ENCODE measurements around the gene FHL1. TPM values are rescaled to one million over a fixed set of nuclear protein-coding genes. Genes with fewer than 3 reads are reported as not detected.

Gene FHL1
- total RNA-seq, 2 experiments from 2014 or later, result 13.4 to 19.2 TPM

- Mint-ChIP-seq H3K4me3 (no peak overlapping the region), H3K4me1 (peaks cover 1% of the 10 kb centered on the region), H3K36me3 (peaks cover 2% of the 10 kb centered on the region), H3K27me3 (no peaks in the 10 kb centered on the region), H3K9me3 (no peaks in the 10 kb centered on the region), H3K27ac (no peak overlapping the region)
- ATAC-seq (ENCODE audit: low read depth), result no peak
- POLR2A ChIA-PET, result no interaction called here
- no peak for DNase-seq
Observed at GRCh38 chrX:136183172-136183571, 35.8 kb downstream of the FHL1 start.

GRCh38 chrX:136183917-136184316 lies 36.6 kb downstream of the FHL1 start:
- POLR2A ChIA-PET, result no interaction called here
- Mint-ChIP-seq H3K36me3 (peaks cover 2% of the 10 kb centered on the region), H3K27me3 (no peaks in the 10 kb centered on the region), H3K9me3 (no peaks in the 10 kb centered on the region), H3K4me3 (no peak overlapping the region), H3K4me1 (peaks cover 1% of the 10 kb centered on the region), H3K27ac (no peak overlapping the region)
- no peak for ATAC-seq (ENCODE audit: low read depth)
- no peak for DNase-seq

DNA sequence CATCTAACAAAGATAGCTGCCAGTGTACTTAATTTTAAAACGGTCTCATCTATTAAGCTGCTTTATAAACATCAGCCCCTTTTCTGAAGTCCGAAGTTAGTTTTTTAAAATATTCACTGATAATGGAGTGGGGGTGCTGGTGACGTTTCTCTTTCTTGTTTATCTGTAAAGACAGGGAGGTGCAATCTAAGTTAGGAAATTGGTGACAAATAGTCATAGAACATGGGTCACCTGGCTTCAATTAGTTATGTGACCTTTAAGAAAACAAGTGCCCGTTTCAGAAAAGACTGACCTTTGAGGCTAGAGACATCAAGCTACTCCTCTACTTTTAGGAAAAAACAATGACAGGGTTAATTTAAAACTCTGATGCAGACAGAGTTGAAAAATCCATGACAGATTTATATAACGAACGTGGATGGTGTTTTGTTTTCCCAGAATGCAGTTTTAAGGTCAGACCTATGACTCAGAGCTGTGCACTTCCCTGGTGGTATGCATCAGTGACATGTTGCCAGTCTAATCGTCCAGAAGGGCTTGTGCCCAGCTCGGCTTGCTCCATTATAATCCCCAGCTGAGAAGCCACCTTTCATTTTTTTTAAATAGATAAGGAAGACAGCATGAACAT lies 38.2 kb downstream of the FHL1 start:
- DNase-seq (no peak), ATAC-seq (ENCODE audit: low read depth) (no peak)
- H3K4me1 Mint-ChIP-seq, result peaks cover 1% of the 10 kb centered on the region
- H3K4me3 Mint-ChIP-seq, result no peak overlapping the region
- POLR2A ChIA-PET, result no interaction called here
- no peaks in the 10 kb centered on the region for H3K9me3 Mint-ChIP-seq
- no peaks in the 10 kb centered on the region for H3K36me3 Mint-ChIP-seq
- H3K27ac Mint-ChIP-seq, result no peak overlapping the region
- H3K27me3 Mint-ChIP-seq, result no peaks in the 10 kb centered on the region

GRCh38 chrX:136186023-136186413 lies 38.7 kb downstream of the FHL1 start:
- Mint-ChIP-seq H3K27me3 (no peaks in the 10 kb centered on the region), H3K36me3 (no peaks in the 10 kb centered on the region), H3K27ac (no peak overlapping the region), H3K4me1 (peaks cover 1% of the 10 kb centered on the region), H3K4me3 (no peak overlapping the region), H3K9me3 (no peaks in the 10 kb centered on the region)
- ATAC-seq (ENCODE audit: low read depth) (no peak), DNase-seq (no peak)
- POLR2A ChIA-PET, result no interaction called here

DNA sequence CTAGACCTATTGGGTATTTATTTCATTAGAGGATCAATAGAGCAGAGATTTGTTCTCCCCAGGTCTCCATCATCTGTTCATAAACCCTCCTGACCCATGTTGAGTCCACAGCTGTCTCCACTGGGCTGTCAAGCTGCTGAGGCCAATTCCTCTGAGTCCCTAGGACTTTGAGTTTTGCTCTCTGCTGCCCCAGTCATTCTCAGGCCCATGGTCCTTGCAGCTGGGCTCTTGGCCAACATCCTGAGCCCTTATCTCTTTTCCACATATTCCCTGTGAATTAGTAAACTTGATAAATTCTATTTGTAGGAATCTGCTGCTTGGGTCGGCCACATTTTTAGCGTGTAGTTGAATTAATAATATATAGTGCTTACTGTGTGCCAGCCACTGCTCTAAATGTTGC lies 41.9 kb downstream of the FHL1 start:
- POLR2A ChIA-PET, result no interaction called here
- no peak overlapping the region for H3K4me3 Mint-ChIP-seq
- H3K36me3 Mint-ChIP-seq, result peaks cover 5% of the 10 kb centered on the region
- no peaks in the 10 kb centered on the region for H3K9me3 Mint-ChIP-seq
- H3K27ac Mint-ChIP-seq, result no peak overlapping the region
- no peaks in the 10 kb centered on the region for H3K27me3 Mint-ChIP-seq
- DNase-seq (no peak), ATAC-seq (ENCODE audit: low read depth) (no peak)
- peaks cover 29% of the 10 kb centered on the region for H3K4me1 Mint-ChIP-seq

GRCh38 chrX:136190038-136190713 lies 42.8 kb downstream of the FHL1 start:
- H3K27me3 Mint-ChIP-seq, result no peaks in the 10 kb centered on the region
- peaks cover 5% of the 10 kb centered on the region for H3K36me3 Mint-ChIP-seq
- H3K9me3 Mint-ChIP-seq, result no peaks in the 10 kb centered on the region
- H3K27ac Mint-ChIP-seq, result no peak overlapping the region
- H3K4me1 Mint-ChIP-seq, result peaks cover 29% of the 10 kb centered on the region
- ATAC-seq (ENCODE audit: low read depth), result no peak
- no peak for DNase-seq
- POLR2A ChIA-PET, result no interaction called here
- H3K4me3 Mint-ChIP-seq, result no peak overlapping the region

DNA sequence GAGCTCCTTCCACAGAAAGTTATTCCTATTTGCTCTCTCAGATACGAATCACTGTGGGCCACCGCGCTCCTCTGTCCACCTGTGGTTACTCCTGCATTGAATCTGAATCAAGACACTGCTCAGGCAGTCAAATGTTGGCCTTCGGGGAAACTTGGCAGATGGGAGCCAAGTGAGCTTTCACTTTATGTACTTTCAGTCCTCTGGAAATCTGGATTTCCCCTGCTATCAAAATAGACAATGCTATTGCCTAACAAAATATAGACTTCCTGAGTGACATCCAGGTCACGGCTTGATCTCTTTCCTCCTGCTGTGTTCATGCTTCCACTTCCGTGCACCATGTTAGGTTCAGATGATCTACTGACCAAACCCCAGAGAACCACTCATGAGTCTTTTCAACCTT lies 43.8 kb downstream of the FHL1 start:
- no peak overlapping the region for H3K4me3 Mint-ChIP-seq
- H3K27ac Mint-ChIP-seq, result no peak overlapping the region
- no peaks in the 10 kb centered on the region for H3K9me3 Mint-ChIP-seq
- no peaks in the 10 kb centered on the region for H3K27me3 Mint-ChIP-seq
- peaks cover 31% of the 10 kb centered on the region for H3K4me1 Mint-ChIP-seq
- H3K36me3 Mint-ChIP-seq, result peaks cover 5% of the 10 kb centered on the region
- DNase-seq, result no peak
- POLR2A ChIA-PET, result no interaction called here
- ATAC-seq (ENCODE audit: low read depth), result no peak

GRCh38 chrX:136192135-136192534 lies 44.8 kb downstream of the FHL1 start:
- ATAC-seq (ENCODE audit: low read depth) (peak; percentile 54), DNase-seq (no peak)
- peaks cover 30% of the 10 kb centered on the region for H3K4me1 Mint-ChIP-seq
- POLR2A ChIA-PET, result no interaction called here
- H3K27me3 Mint-ChIP-seq, result no peaks in the 10 kb centered on the region
- H3K27ac Mint-ChIP-seq, result peak overlapping the region; percentile 73
- H3K36me3 Mint-ChIP-seq, result peaks cover 5% of the 10 kb centered on the region
- no peaks in the 10 kb centered on the region for H3K9me3 Mint-ChIP-seq
- peak overlapping the region; percentile 79 for H3K4me3 Mint-ChIP-seq

- ATAC-seq (ENCODE audit: low read depth), result no peak
- H3K9me3 Mint-ChIP-seq, result no peaks in the 10 kb centered on the region
- H3K4me1 Mint-ChIP-seq, result peaks cover 30% of the 10 kb centered on the region
- peaks cover 5% of the 10 kb centered on the region for H3K36me3 Mint-ChIP-seq
- no peak for DNase-seq
- H3K4me3 Mint-ChIP-seq, result peak overlapping the region; percentile 79
- no peaks in the 10 kb centered on the region for H3K27me3 Mint-ChIP-seq
- POLR2A ChIA-PET, result no interaction called here
- H3K27ac Mint-ChIP-seq, result peak overlapping the region; percentile 89
Observed at GRCh38 chrX:136192839-136193414, 45.6 kb downstream of the FHL1 start.

- POLR2A ChIA-PET, result no interaction called here
- no peaks in the 10 kb centered on the region for H3K27me3 Mint-ChIP-seq
- peaks cover 30% of the 10 kb centered on the region for H3K4me1 Mint-ChIP-seq
- H3K36me3 Mint-ChIP-seq, result peaks cover 5% of the 10 kb centered on the region
- H3K27ac Mint-ChIP-seq, result peak overlapping the region; percentile 89
- no peak for DNase-seq
- ATAC-seq (ENCODE audit: low read depth), result no peak
- H3K4me3 Mint-ChIP-seq, result peak overlapping the region; percentile 79
- H3K9me3 Mint-ChIP-seq, result no peaks in the 10 kb centered on the region
Observed at GRCh38 chrX:136193771-136194170, 46.4 kb downstream of the FHL1 start.

DNA sequence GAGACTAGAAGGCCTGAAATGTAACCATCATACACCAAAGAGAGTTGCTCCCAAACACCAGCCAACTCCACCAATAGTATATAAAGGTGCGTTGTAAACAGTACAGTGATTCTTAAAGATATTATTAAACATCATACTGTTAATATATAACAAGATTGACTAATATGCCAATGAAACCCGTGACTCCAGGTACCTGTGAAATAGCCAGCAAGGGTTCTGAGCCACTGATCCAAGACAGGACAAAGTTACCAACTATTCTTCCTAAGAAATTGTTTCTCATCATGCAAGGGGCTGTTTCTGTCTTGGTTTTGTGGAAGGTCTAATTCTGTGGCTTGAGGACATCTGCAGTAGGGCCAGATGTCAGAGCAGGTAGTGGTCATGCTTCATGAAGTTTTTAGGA lies 47.2 kb downstream of the FHL1 start:
- no peaks in the 10 kb centered on the region for H3K9me3 Mint-ChIP-seq
- H3K4me3 Mint-ChIP-seq, result no peak overlapping the region
- peaks cover 5% of the 10 kb centered on the region for H3K36me3 Mint-ChIP-seq
- no peaks in the 10 kb centered on the region for H3K27me3 Mint-ChIP-seq
- DNase-seq, result no peak
- no peak overlapping the region for H3K27ac Mint-ChIP-seq
- no peak for ATAC-seq (ENCODE audit: low read depth)
- peaks cover 31% of the 10 kb centered on the region for H3K4me1 Mint-ChIP-seq
- POLR2A ChIA-PET, result no interaction called here

DNA sequence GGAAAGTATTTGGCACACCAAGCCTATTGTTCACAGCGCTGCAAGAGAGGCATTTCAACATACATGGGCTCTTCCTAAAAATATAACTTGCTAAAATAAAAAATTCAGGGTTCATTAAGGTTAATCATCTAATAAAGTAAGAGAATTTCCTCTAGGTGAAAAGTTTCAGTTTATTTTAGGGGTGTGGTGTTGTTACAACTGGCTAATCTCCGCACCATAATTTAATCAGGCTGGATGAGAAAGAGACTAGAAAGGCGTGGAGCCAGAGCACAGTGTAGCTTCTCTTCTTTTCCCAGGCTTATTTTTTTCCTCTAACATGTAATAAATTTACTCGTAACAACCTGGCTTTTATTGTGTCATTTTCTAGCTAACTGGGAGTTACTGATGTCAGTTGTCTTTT lies 47.9 kb downstream of the FHL1 start:
- H3K4me1 Mint-ChIP-seq, result peaks cover 31% of the 10 kb centered on the region
- peaks cover 5% of the 10 kb centered on the region for H3K36me3 Mint-ChIP-seq
- H3K27ac Mint-ChIP-seq, result no peak overlapping the region
- H3K27me3 Mint-ChIP-seq, result no peaks in the 10 kb centered on the region
- no peak overlapping the region for H3K4me3 Mint-ChIP-seq
- H3K9me3 Mint-ChIP-seq, result no peaks in the 10 kb centered on the region
- DNase-seq (no peak), ATAC-seq (ENCODE audit: low read depth) (no peak)
- POLR2A ChIA-PET, result no interaction called here

- ATAC-seq (ENCODE audit: low read depth) (no peak), DNase-seq (no peak)
- Mint-ChIP-seq H3K4me3 (no peak overlapping the region), H3K9me3 (no peaks in the 10 kb centered on the region), H3K4me1 (peaks cover 28% of the 10 kb centered on the region), H3K27ac (no peak overlapping the region), H3K36me3 (peaks cover 2% of the 10 kb centered on the region), H3K27me3 (no peaks in the 10 kb centered on the region)
- POLR2A ChIA-PET, result no interaction called here
Observed at GRCh38 chrX:136196691-136197155, 49.4 kb downstream of the FHL1 start.

GRCh38 chrX:136198010-136198409 lies 50.7 kb downstream of the FHL1 start:
- no peak overlapping the region for H3K4me3 Mint-ChIP-seq
- DNase-seq (no peak), ATAC-seq (ENCODE audit: low read depth) (no peak)
- no peaks in the 10 kb centered on the region for H3K9me3 Mint-ChIP-seq
- H3K27ac Mint-ChIP-seq, result no peak overlapping the region
- no peaks in the 10 kb centered on the region for H3K27me3 Mint-ChIP-seq
- no peaks in the 10 kb centered on the region for H3K36me3 Mint-ChIP-seq
- peaks cover 19% of the 10 kb centered on the region for H3K4me1 Mint-ChIP-seq
- POLR2A ChIA-PET, result no interaction called here
